Measurements from ENCODE around the gene TBX4. TPM values are rescaled to one million over a fixed set of nuclear protein-coding genes. Genes with fewer than 3 reads are reported as not detected.
A peak's percentile ranks its signal among the peaks of the same experiment; 100 is the strongest.

The TBX4 gene
- total and polyA plus RNA-seq, 9 donors, result 18.7 to 43.6 (median 26.4) TPM

- peak overlapping the region; percentile 57 for H3K4me3 ChIP-seq (ENCODE audit: low read length)
- DNase-seq, result peak; percentile 23
- no peaks in the 10 kb centered on the region for H3K36me3 ChIP-seq (ENCODE audit: control insufficient read depth, insufficient read depth, low read length)
- peaks cover 48% of the 10 kb centered on the region for H3K27me3 ChIP-seq (ENCODE audit: control insufficient read depth, insufficient read depth, low read length)
- H3K4me1 ChIP-seq (ENCODE audit: control insufficient read depth, insufficient read depth, low read length), result peaks cover 62% of the 10 kb centered on the region
- no peak overlapping the region for H3K27ac ChIP-seq (ENCODE audit: low read length)
- no peaks in the 10 kb centered on the region for H3K9me3 ChIP-seq (replicated peaks; ENCODE audit: control insufficient read depth, low read depth, low read length)
- WGBS (ENCODE audit: insufficient coverage), result 82% methylated on average over 6 of the region's 8 CpGs
Observed at GRCh38 chr17:61413661-61414126, 38.5 kb upstream of the TBX4 start.

GRCh38 chr17:61414141-61414935 is 37.9 kb upstream of the TBX4 start:
- Histone ChIP-seq H3K9me3 (replicated peaks; ENCODE audit: control insufficient read depth, low read depth, low read length) (no peaks in the 10 kb centered on the region), H3K27ac (ENCODE audit: low read length) (no peak overlapping the region), H3K36me3 (ENCODE audit: control insufficient read depth, insufficient read depth, low read length) (no peaks in the 10 kb centered on the region), H3K4me1 (ENCODE audit: control insufficient read depth, insufficient read depth, low read length) (peaks cover 60% of the 10 kb centered on the region), H3K4me3 (ENCODE audit: low read length) (no peak overlapping the region), H3K27me3 (ENCODE audit: control insufficient read depth, insufficient read depth, low read length) (peaks cover 42% of the 10 kb centered on the region)
- DNase-seq, result peak; percentile 17
- WGBS (ENCODE audit: insufficient coverage), result 50% methylated on average over 14 of the region's 16 CpGs

GRCh38 chr17:61414936-61415251 is 37.3 kb upstream of the TBX4 start:
- Histone ChIP-seq H3K27ac (ENCODE audit: low read length) (no peak overlapping the region), H3K4me3 (ENCODE audit: low read length) (no peak overlapping the region), H3K36me3 (ENCODE audit: control insufficient read depth, insufficient read depth, low read length) (no peaks in the 10 kb centered on the region), H3K9me3 (replicated peaks; ENCODE audit: control insufficient read depth, low read depth, low read length) (no peaks in the 10 kb centered on the region), H3K27me3 (ENCODE audit: control insufficient read depth, insufficient read depth, low read length) (peaks cover 43% of the 10 kb centered on the region), H3K4me1 (ENCODE audit: control insufficient read depth, insufficient read depth, low read length) (peaks cover 60% of the 10 kb centered on the region)
- WGBS (ENCODE audit: insufficient coverage), result 83% methylated on average over 5 of the region's 5 CpGs
- no peak for DNase-seq

GRCh38 chr17:61415374-61416210 is 36.6 kb upstream of the TBX4 start:
- peaks cover 60% of the 10 kb centered on the region for H3K4me1 ChIP-seq (ENCODE audit: control insufficient read depth, insufficient read depth, low read length)
- no CpG with 5 or more reads among the region's 6 CpGs for WGBS (ENCODE audit: insufficient coverage)
- no peaks in the 10 kb centered on the region for H3K9me3 ChIP-seq (replicated peaks; ENCODE audit: control insufficient read depth, low read depth, low read length)
- H3K4me3 ChIP-seq (ENCODE audit: low read length), result no peak overlapping the region
- H3K27me3 ChIP-seq (ENCODE audit: control insufficient read depth, insufficient read depth, low read length), result peaks cover 39% of the 10 kb centered on the region
- no peak overlapping the region for H3K27ac ChIP-seq (ENCODE audit: low read length)
- peak; percentile 12 for DNase-seq
- H3K36me3 ChIP-seq (ENCODE audit: control insufficient read depth, insufficient read depth, low read length), result no peaks in the 10 kb centered on the region

- peaks cover 56% of the 10 kb centered on the region for H3K4me1 ChIP-seq (ENCODE audit: control insufficient read depth, insufficient read depth, low read length)
- no peaks in the 10 kb centered on the region for H3K36me3 ChIP-seq (ENCODE audit: control insufficient read depth, insufficient read depth, low read length)
- no peaks in the 10 kb centered on the region for H3K9me3 ChIP-seq (replicated peaks; ENCODE audit: control insufficient read depth, low read depth, low read length)
- no peak overlapping the region for H3K27ac ChIP-seq (ENCODE audit: low read length)
- WGBS (ENCODE audit: insufficient coverage), result 55% methylated on average over 3 of the region's 6 CpGs
- H3K4me3 ChIP-seq (ENCODE audit: low read length), result peak overlapping the region; percentile 34
- peak; percentile 14 for DNase-seq
- H3K27me3 ChIP-seq (ENCODE audit: control insufficient read depth, insufficient read depth, low read length), result peaks cover 33% of the 10 kb centered on the region
Observed at GRCh38 chr17:61416211-61416539, 36.0 kb upstream of the TBX4 start.

- no peaks in the 10 kb centered on the region for H3K9me3 ChIP-seq (replicated peaks; ENCODE audit: control insufficient read depth, low read depth, low read length)
- H3K4me3 ChIP-seq (ENCODE audit: low read length), result peak overlapping the region; percentile 34
- peaks cover 50% of the 10 kb centered on the region for H3K4me1 ChIP-seq (ENCODE audit: control insufficient read depth, insufficient read depth, low read length)
- 10% methylated on average over 22 of the region's 43 CpGs for WGBS (ENCODE audit: insufficient coverage)
- H3K27me3 ChIP-seq (ENCODE audit: control insufficient read depth, insufficient read depth, low read length), result peaks cover 27% of the 10 kb centered on the region
- H3K27ac ChIP-seq (ENCODE audit: low read length), result no peak overlapping the region
- DNase-seq, result peak; percentile 96
- H3K36me3 ChIP-seq (ENCODE audit: control insufficient read depth, insufficient read depth, low read length), result no peaks in the 10 kb centered on the region
Observed at GRCh38 chr17:61416540-61417363, 35.5 kb upstream of the TBX4 start.

- 80% methylated on average over 1 of the region's 2 CpGs for WGBS (ENCODE audit: insufficient coverage)
Observed at GRCh38 chr17:61418449-61418848, 33.8 kb upstream of the TBX4 start.

GRCh38 chr17:61419496-61420046 is 32.7 kb upstream of the TBX4 start:
- H3K27ac ChIP-seq (ENCODE audit: low read length), result no peak overlapping the region
- H3K36me3 ChIP-seq (ENCODE audit: control insufficient read depth, insufficient read depth, low read length), result no peaks in the 10 kb centered on the region
- DNase-seq, result no peak
- H3K9me3 ChIP-seq (replicated peaks; ENCODE audit: control insufficient read depth, low read depth, low read length), result no peaks in the 10 kb centered on the region
- WGBS (ENCODE audit: insufficient coverage), result 57% methylated on average over 6 of the region's 8 CpGs
- H3K4me3 ChIP-seq (ENCODE audit: low read length), result no peak overlapping the region
- H3K27me3 ChIP-seq (ENCODE audit: control insufficient read depth, insufficient read depth, low read length), result peaks cover 13% of the 10 kb centered on the region
- H3K4me1 ChIP-seq (ENCODE audit: control insufficient read depth, insufficient read depth, low read length), result peaks cover 28% of the 10 kb centered on the region

More at GRCh38 chr17:61418449-61418848, 33.8 kb upstream of the TBX4 start:
- Histone ChIP-seq H3K4me3 (ENCODE audit: low read length) (no peak overlapping the region), H3K27me3 (ENCODE audit: control insufficient read depth, insufficient read depth, low read length) (peaks cover 15% of the 10 kb centered on the region), H3K36me3 (ENCODE audit: control insufficient read depth, insufficient read depth, low read length) (no peaks in the 10 kb centered on the region), H3K4me1 (ENCODE audit: control insufficient read depth, insufficient read depth, low read length) (peaks cover 37% of the 10 kb centered on the region), H3K9me3 (replicated peaks; ENCODE audit: control insufficient read depth, low read depth, low read length) (no peaks in the 10 kb centered on the region), H3K27ac (ENCODE audit: low read length) (no peak overlapping the region)
- no peak for DNase-seq

- DNase-seq, result no peak
- no peaks in the 10 kb centered on the region for H3K9me3 ChIP-seq (replicated peaks; ENCODE audit: control insufficient read depth, low read depth, low read length)
- 52% methylated on average over 2 of the region's 4 CpGs for WGBS (ENCODE audit: insufficient coverage)
- H3K27me3 ChIP-seq (ENCODE audit: control insufficient read depth, insufficient read depth, low read length), result peaks cover 13% of the 10 kb centered on the region
- H3K4me3 ChIP-seq (ENCODE audit: low read length), result no peak overlapping the region
- H3K36me3 ChIP-seq (ENCODE audit: control insufficient read depth, insufficient read depth, low read length), result no peaks in the 10 kb centered on the region
- no peak overlapping the region for H3K27ac ChIP-seq (ENCODE audit: low read length)
- peaks cover 26% of the 10 kb centered on the region for H3K4me1 ChIP-seq (ENCODE audit: control insufficient read depth, insufficient read depth, low read length)
Observed at GRCh38 chr17:61420052-61420451, 32.2 kb upstream of the TBX4 start.

All from muscle of leg (tissue), 11 donors.